LNCaP clone FGC (cell line): ENCODE data around the gene REEP5.
A peak's percentile ranks its signal among the peaks of the same experiment; 100 is the strongest.

ENCODE experiments used
- DNase-seq: peaks from one replicate; pipeline ENCODE4 v3.0.0-alpha.2; 2011; ENCODE audit warnings: low read depth
- H3K4me3 ChIP-seq: 2 replicates; pipeline ENCODE4 v1.5.1; 2011; ENCODE audit warnings: mild to moderate bottlenecking, low read depth, low read length, control low read depth
- CTCF ChIP-seq: IDR thresholded peaks from 2 replicates; pipeline ENCODE4 v1.5.1; 2012; ENCODE audit warnings: mild to moderate bottlenecking; ENCODE audit not compliant: control insufficient read depth, insufficient read depth; ENCODE audit errors: extremely low read depth

The REEP5 gene

GRCh38 chr5:112854651-112855050, 67.4 kb downstream of the REEP5 start:
- DNase-seq: no peak
- H3K4me3 ChIP-seq: no peak overlapping the region
- TF ChIP-seq CTCF: no peak

DNA sequence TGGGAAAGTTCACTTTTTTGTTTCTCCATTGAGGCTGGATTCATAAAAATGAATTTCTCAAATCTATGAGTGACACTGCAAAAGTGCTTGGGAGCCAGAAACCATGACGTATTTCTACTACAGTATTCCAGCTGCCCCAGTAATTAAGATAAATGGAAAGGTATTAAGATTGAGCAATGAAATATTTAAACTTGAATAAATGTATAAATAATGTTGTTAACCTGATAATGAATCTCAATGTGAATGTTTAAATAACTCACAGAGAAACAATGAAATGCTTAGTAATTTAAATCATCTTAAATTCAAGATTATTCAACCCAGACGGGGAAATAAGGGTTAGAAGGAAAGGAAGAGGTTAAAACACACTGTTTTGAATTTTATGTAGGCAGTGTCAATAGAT, 72.1 kb downstream of the REEP5 start:
- no peak overlapping the region for H3K4me3 ChIP-seq
- DNase-seq: no peak
- no peak for TF ChIP-seq CTCF

- peak; percentile 36 for DNase-seq
- no peak overlapping the region for H3K4me3 ChIP-seq
- TF ChIP-seq CTCF: peak; percentile 66
Measured at GRCh38 chr5:112848116-112848811, 73.8 kb downstream of the REEP5 start.

GRCh38 chr5:112847306-112847705, 74.7 kb downstream of the REEP5 start:
- no peak for DNase-seq
- no peak overlapping the region for H3K4me3 ChIP-seq
- no peak for TF ChIP-seq CTCF

DNA sequence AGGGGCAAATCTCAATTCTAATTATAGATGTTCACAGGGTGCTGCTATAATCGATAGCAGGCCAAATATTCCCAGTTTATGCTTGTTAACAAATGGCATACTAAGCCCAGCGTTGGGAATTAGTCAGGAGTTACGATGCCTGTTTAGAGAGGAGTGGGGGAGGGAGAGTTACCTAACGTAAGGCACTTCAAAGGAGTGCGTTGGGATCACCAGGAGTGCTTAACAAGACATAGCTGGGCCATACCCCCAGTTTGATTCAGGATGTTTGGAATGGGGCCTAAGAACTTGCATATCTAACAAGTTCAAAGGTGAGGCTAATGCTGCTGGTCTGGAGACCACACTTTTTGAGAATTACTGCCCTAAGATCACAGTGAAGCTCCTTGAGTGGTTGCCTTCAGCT, 75.5 kb downstream of the REEP5 start:
- no peak for DNase-seq
- H3K4me3 ChIP-seq: no peak overlapping the region
- TF ChIP-seq CTCF: no peak

DNA sequence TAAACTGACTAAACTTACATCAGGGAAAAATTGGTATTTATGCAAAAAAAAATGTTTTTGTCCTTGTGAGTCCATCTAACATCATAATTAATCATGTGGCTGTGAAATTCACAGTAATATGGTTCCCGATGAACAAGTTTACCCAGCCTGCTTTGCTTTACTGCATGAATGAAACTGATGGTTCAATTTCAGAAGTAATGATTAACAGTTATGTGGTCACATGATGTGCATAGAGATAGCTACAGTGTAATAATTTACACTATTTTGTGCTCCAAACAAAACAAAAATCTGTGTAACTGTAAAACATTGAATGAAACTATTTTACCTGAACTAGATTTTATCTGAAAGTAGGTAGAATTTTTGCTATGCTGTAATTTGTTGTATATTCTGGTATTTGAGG, 77.5 kb downstream of the REEP5 start:
- no peak for DNase-seq
- no peak overlapping the region for H3K4me3 ChIP-seq
- TF ChIP-seq CTCF: no peak

GRCh38 chr5:112833971-112834370, 88.1 kb downstream of the REEP5 start:
- TF ChIP-seq CTCF: no peak
- H3K4me3 ChIP-seq: no peak overlapping the region
- no peak for DNase-seq
